Measurements from ENCODE around the gene SYNM. TPM values are rescaled to one million over a fixed set of nuclear protein-coding genes. Genes with fewer than 3 reads are reported as not detected.

The SYNM gene
- total RNA-seq, 8 experiments from 2014 or later = 5.5 to 92.8 (median 24.7) TPM

DNA sequence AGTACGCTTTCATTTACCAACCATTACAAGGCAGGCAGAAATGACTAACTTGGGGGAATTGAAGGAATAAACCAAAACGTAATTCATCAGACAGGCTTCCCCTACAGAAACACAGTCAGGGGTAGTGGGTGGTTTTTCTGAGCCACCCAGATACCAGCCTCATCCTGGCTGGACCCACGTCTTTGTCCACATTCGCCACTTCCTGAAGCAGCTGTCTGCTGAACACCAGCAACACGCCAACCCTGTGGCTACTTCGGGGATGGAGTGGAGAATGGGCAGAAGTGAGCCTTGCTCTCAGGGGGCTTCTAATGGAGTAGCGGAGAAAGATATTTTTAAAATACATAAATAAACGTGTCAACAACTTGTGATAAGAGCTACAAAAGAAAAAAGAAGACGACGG lies 40.1 kb downstream of the SYNM start:
- Histone ChIP-seq H3K4me3 (no peak overlapping the region), H3K4me1 (replicated peaks in 1 of 2) (peaks cover 22 to 25% of the 10 kb centered on the region in 2 donors), H3K27ac (no peak overlapping the region)
- in situ Hi-C loops (cut with MboI; ENCODE audit: low pct_unique_long_range_greater_than_20kb in 2 of 9, low sequenced_read_pairs in 9 of 9, unreplicated experiment in 9 of 9) = no loop called here
- WGBS, 10 experiments = 76 to 100% (median 93%) methylated on average over 2 to 10 of the region's 10 CpGs; no CpG with 5 or more reads in 2 of the 10 experiments
- no peak for ATAC-seq (replicated peaks in 6 of 8)

DNA sequence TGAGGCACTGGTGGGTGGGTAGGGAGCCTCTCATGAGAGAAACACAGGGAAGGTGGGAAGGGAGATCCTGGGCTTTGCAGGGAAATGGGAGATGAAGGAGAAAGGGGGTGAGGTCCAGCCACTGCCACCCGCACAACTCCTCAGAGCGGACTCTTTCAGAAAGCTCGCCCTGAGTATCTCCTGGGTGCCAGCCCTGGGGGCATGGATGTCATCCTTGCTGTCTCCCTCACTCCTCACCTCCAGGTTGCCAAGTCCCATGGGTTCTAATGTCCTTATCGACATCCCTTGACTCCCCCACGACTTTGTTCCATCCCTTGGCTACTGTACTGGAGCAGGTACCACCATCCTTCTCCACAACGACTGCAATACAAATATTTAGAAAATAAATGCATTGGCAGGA lies 40.9 kb downstream of the SYNM start:
- ATAC-seq (replicated peaks in 6 of 8) = no peak
- Histone ChIP-seq H3K4me3 (no peak overlapping the region), H3K27ac (no peak overlapping the region), H3K4me1 (replicated peaks in 1 of 2) (peaks cover 22 to 25% of the 10 kb centered on the region in 2 donors)
- in situ Hi-C loops (cut with MboI; ENCODE audit: low pct_unique_long_range_greater_than_20kb in 2 of 9, low sequenced_read_pairs in 9 of 9, unreplicated experiment in 9 of 9) = no loop called here
- 88 to 100% (median 92%) methylated on average over 1 to 5 of the region's 6 CpGs; no CpG with 5 or more reads in 6 of the 10 experiments for WGBS, 10 experiments

DNA sequence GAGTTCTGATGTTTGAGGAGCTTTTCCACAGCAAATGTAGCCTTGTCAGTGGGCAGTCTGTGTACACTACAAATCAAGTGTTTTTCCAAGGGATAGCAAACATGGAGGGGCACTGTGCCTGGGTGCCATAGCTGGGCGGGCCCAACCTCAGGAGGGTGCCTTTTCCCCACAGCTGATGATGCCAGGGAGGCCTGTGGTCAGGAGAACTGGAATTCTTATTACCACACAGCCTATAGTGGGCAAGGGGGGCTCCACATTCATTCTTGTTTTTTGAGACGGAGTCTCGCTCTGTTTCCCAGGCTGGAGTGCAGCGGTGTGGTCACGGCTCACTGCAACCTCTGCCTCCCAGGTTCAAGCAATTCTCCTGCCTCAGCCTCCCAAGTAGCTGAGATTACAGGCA lies 41.8 kb downstream of the SYNM start:
- H3K4me1 ChIP-seq (replicated peaks in 1 of 2) = peaks cover 22 to 25% of the 10 kb centered on the region in 2 donors
- H3K27ac ChIP-seq = no peak overlapping the region
- in situ Hi-C loops (cut with MboI; ENCODE audit: low pct_unique_long_range_greater_than_20kb in 2 of 9, low sequenced_read_pairs in 9 of 9, unreplicated experiment in 9 of 9) = no loop called here
- ATAC-seq (replicated peaks in 6 of 8) = no peak
- H3K4me3 ChIP-seq = no peak overlapping the region
- 94 to 100% (median 100%) methylated on average over 1 to 3 of the region's 5 CpGs; no CpG with 5 or more reads in 7 of the 10 experiments for WGBS, 10 experiments

DNA sequence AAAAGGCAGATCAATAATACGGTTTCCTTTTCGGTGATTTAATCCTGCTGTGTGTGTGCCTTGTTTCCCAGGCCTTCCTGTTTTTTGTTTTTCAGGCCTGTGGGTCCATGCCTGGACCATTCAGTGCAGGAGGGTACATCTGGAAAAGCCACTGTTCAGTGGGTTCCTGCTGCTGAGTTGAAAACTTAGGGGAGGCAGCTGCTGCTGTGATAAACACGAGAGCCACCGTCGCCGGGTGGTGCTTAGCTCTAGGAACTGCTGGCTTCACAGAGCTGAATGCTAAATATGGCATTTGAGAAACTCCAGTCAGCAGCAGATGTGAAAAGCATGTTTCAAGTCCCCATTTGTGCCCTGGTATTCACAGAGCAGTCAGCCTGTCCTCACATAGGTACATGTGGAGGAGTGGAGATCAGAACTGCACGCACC lies 44.0 kb downstream of the SYNM start:
- ATAC-seq (replicated peaks in 6 of 8) = peak in 2 of 8 experiments; percentile 33 to 40
- Histone ChIP-seq H3K4me1 (replicated peaks in 1 of 2) (peaks cover 5 to 8% of the 10 kb centered on the region in 2 donors), H3K27ac (no peak overlapping the region), H3K4me3 (no peak overlapping the region)
- 60 to 100% (median 80%) methylated on average over 1 to 6 of the region's 7 CpGs; no CpG with 5 or more reads in 4 of the 10 experiments for WGBS, 10 experiments
- in situ Hi-C loops (cut with MboI; ENCODE audit: low pct_unique_long_range_greater_than_20kb in 2 of 9, low sequenced_read_pairs in 9 of 9, unreplicated experiment in 9 of 9) = no loop called here

DNA sequence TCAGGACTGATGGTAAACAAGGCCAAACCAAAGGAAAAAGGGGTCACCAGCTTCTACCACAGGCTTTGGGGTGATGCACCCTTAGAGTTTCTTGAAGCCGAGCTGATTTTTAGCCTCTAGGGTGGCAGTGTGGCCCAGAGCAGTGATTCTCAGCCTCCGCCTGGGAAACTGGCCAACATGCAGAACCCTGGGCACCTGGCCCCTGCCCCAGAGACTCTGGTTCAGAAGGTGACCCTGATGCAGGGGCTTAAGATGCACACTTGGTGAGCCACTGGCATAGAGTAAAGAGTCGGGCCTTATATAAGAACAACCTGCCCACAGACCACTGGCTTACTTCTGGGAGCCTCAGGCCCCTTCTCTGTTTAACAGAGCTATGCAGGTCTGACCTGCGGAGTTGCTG lies 44.5 kb downstream of the SYNM start:
- no peak overlapping the region for H3K27ac ChIP-seq
- WGBS, 10 experiments = 80 to 100% (median 93%) methylated on average over 1 to 4 of the region's 4 CpGs; no CpG with 5 or more reads in 4 of the 10 experiments
- peaks cover under 1 to 3% of the 10 kb centered on the region in 2 donors for H3K4me1 ChIP-seq (replicated peaks in 1 of 2)
- in situ Hi-C loops (cut with MboI; ENCODE audit: low pct_unique_long_range_greater_than_20kb in 2 of 9, low sequenced_read_pairs in 9 of 9, unreplicated experiment in 9 of 9) = no loop called here
- ATAC-seq (replicated peaks in 6 of 8) = no peak
- no peak overlapping the region for H3K4me3 ChIP-seq

DNA sequence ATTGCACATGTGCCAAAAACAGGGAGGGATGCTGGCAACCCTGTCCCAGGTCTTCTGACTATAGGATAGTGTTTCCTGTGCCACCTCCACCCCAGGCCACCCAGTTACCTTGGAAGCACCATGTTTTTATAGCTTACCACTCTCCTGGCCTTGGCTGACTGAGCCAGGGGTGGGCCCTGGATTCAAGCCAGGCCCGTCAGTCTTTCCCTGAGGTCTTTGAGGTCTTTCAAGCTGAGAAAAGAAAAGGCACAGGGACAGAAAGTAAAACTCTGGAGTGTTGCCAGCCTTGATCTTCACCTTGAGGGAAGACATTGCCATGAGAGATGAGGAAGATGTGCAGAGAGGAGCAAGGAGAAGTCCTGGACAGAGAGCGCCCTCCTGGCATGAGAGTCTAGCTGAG lies 46.3 kb downstream of the SYNM start:
- no peak for ATAC-seq (replicated peaks in 6 of 8)
- whole genome bisulfite sequencing, 10 experiments = 90 to 100% (median 100%) methylated on average over 1 to 2 of the region's 2 CpGs; no CpG with 5 or more reads in 6 of the 10 experiments
- no peaks in the 10 kb centered on the region for H3K4me1 ChIP-seq (replicated peaks in 1 of 2)
- in situ Hi-C loops (cut with MboI; ENCODE audit: low pct_unique_long_range_greater_than_20kb in 2 of 9, low sequenced_read_pairs in 9 of 9, unreplicated experiment in 9 of 9) = no loop called here
- no peak overlapping the region for H3K4me3 ChIP-seq
- no peak overlapping the region for H3K27ac ChIP-seq

DNA sequence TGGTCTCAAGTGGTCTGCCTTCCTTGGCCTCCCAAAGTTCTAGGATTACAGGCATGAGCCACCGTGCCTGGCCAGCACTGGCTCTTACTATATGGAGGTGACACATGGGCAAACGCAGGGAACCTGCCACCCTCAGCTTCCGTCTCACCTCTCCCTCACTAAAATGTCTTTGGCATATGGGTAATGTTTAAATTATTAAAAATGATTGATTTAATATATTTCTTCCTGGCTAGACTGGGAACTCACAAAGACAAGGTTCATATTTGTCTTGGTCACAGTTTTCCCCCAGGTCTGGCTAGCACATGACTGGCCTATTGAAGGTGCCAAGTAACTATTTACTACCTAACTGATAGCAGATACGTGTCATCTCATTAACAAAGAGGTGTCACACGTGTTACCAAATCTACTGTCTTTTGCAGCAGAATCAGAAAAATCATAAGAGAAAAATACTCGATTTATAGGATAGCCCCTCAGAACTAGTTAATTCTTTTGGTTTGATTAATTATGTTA lies 48.2 kb downstream of the SYNM start:
- Histone ChIP-seq H3K4me1 (replicated peaks in 1 of 2) (no peaks in the 10 kb centered on the region), H3K4me3 (no peak overlapping the region), H3K27ac (no peak overlapping the region)
- in situ Hi-C loops (cut with MboI; ENCODE audit: low pct_unique_long_range_greater_than_20kb in 2 of 9, low sequenced_read_pairs in 9 of 9, unreplicated experiment in 9 of 9) = no loop called here
- ATAC-seq (replicated peaks in 6 of 8) = no peak
- 0 to 99% (median 65%) methylated on average over 1 to 6 of the region's 6 CpGs for WGBS, 10 experiments

DNA sequence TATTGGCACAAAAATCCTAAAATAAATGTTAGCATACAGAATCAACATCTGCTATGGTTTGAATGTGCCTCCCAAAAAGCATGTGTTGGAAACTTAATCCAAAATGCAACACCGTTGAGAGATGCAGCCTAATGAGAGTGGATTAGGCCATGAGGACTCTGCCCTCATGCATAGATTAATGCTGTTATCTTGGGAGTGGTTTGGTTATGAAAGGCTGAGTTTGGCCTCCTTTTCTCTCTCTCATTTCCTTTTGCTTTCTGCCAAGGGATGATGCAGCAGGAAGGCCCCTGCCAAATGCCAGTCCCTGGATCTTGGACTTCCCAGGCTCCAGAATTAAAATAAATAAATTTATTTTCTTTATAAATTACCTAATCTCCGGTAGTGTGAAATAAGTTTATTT lies 49.4 kb downstream of the SYNM start:
- WGBS, 10 experiments = 15 to 100% (median 58%) methylated on average over 1 to 2 of the region's 2 CpGs; no CpG with 5 or more reads in 1 of the 10 experiments
- H3K27ac ChIP-seq = no peak overlapping the region
- H3K4me3 ChIP-seq = no peak overlapping the region
- in situ Hi-C loops (cut with MboI; ENCODE audit: low pct_unique_long_range_greater_than_20kb in 2 of 9, low sequenced_read_pairs in 9 of 9, unreplicated experiment in 9 of 9) = no loop called here
- ATAC-seq (replicated peaks in 6 of 8) = peak in 3 of 8 experiments; percentile 50 to 81 (median 67)
- H3K4me1 ChIP-seq (replicated peaks in 1 of 2) = no peaks in the 10 kb centered on the region

DNA sequence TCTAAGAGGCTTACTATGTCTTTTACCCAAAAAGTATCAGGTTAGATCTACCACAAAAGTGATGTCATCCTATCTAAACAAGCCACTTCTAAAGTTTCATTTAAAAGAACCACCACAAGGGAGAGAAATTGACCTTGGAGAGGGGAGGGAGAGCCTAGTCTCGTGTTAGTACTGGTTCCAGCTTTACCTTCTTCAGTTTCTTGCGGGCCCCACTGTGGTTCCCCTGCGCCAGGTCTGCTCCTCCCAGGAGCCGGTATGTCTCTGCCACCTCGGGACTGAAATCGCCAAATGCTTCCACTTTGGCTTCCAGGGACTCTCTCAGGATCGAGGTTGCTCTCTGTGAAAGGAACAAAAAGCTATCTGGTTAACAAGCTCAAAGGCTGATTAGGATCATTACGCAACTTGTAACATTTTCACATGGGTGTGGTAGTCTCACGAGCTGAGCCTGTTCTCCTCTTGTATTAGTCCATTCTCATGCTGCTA lies 51.1 kb downstream of the SYNM start:
- in situ Hi-C loops (cut with MboI; ENCODE audit: low pct_unique_long_range_greater_than_20kb in 2 of 9, low sequenced_read_pairs in 9 of 9, unreplicated experiment in 9 of 9) = no loop called here
- no peak overlapping the region for H3K4me3 ChIP-seq
- H3K4me1 ChIP-seq (replicated peaks in 1 of 2) = no peaks in the 10 kb centered on the region
- no peak overlapping the region for H3K27ac ChIP-seq
- ATAC-seq (replicated peaks in 6 of 8) = peak in 2 of 8 experiments; percentile 39 to 57
- 59 to 100% (median 88%) methylated on average over 1 to 8 of the region's 9 CpGs; no CpG with 5 or more reads in 1 of the 10 experiments for WGBS, 10 experiments

DNA sequence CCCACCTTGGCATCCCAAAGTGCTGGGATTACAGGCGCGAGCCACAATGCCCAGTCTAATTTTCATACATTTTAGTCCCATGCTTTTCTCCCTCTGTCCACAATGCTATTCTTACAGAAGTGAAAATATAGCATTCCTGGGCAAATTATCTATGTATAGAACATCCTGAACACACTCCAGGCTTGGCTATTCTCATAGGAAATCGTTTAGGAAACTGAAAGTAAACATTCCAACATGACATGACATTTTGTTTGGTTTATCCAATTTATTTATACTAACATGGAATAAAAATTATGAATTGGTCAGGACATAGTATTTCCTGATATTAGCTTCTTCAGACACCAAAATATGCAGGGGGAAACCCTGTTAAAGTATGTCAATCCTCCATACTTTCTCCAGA lies 52.6 kb downstream of the SYNM start:
- Histone ChIP-seq H3K4me3 (no peak overlapping the region), H3K4me1 (replicated peaks in 1 of 2) (no peaks in the 10 kb centered on the region), H3K27ac (no peak overlapping the region)
- no peak for ATAC-seq (replicated peaks in 6 of 8)
- in situ Hi-C loops (cut with MboI; ENCODE audit: low pct_unique_long_range_greater_than_20kb in 2 of 9, low sequenced_read_pairs in 9 of 9, unreplicated experiment in 9 of 9) = no loop called here
- 0 to 100% (median 67%) methylated on average over 1 to 3 of the region's 3 CpGs; no CpG with 5 or more reads in 1 of the 10 experiments for WGBS, 10 experiments

DNA sequence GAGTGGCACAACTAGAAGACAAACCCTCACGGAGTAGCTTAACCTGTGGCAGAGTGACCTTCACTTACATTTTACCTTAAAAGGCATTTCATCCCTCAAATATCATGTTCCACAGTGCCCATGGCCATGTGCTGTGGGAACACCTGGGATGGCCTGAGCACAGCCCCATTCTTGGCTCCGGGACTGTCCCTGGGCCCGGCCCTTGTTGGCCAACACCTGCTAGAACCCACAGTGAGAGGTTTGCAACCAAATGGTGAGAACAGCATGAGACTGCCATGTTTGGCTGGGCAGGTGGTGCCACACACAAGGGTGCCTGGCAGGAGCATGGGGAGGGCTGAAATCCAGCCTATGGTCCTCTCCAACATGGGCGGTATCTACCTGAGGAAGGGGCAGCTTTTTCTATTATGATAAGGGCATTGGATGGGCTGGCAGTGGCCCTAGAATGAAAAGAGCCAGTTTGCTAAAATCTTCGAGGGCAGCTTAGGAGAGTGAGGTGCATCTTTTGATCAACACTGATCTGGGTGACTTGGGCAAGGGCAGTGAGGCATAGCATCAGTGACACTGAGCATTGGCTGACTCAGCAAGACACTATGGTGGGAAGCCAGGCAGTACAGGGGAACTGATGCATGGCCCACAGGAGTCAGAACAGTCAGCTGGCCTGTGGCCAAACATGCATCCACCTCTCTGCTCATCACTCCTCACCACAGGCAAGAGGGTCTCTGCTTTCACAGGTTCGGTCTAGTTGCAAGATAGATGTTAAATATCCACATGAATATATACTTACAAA lies 53.9 kb downstream of the SYNM start:
- Histone ChIP-seq H3K4me1 (replicated peaks in 1 of 2) (no peaks in the 10 kb centered on the region), H3K27ac (no peak overlapping the region), H3K4me3 (no peak overlapping the region)
- ATAC-seq (replicated peaks in 6 of 8) = no peak
- 70 to 100% (median 90%) methylated on average over 1 to 4 of the region's 6 CpGs for WGBS, 10 experiments
- in situ Hi-C loops (cut with MboI; ENCODE audit: low pct_unique_long_range_greater_than_20kb in 2 of 9, low sequenced_read_pairs in 9 of 9, unreplicated experiment in 9 of 9) = no loop called here

DNA sequence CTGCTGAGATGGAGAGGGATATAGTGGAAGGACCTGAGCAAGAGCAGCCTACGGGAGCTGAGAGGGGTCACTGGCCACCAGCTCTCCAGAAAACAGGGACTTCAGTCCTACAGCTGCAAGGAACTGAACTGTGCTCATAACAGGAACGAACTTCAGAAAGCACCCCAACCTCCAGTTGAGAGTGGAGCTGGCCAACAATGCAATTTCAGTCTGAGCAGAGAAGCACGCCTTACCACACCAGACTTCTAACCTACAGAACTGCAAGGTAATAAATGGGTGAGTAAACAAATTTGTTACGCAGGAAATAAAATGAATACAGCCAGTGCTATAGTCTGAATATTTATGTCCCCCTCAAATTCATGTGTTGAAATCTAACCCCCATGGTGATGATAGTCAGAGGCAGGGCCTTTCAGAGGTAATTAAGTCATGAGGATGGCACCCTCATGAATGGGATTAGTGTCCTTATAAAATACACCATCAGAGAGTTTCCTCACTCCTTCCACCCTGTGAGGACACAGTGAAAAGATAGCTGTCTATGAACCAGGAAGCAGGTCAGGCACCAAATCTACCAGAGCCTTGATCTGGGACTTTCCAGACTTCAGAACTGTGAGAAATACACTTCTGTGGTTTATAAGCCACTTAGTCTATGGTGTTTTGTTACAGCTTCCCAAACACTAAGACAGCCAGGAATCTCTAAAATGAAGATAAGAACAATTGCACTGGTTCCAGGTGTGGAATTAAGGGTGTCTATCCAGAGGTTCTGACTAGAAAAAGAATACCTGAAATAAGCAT lies 58.6 kb downstream of the SYNM start:
- Histone ChIP-seq H3K4me3 (no peak overlapping the region), H3K4me1 (replicated peaks in 1 of 2) (no peaks in the 10 kb centered on the region), H3K27ac (no peak overlapping the region)
- WGBS, 10 experiments = 40 to 100% (median 88%) methylated on average over 1 to 4 of the region's 4 CpGs; no CpG with 5 or more reads in 1 of the 10 experiments
- peak in 1 of 8 experiments; percentile 50 for ATAC-seq (replicated peaks in 6 of 8)
- in situ Hi-C loops (cut with MboI; ENCODE audit: low pct_unique_long_range_greater_than_20kb in 2 of 9, low sequenced_read_pairs in 9 of 9, unreplicated experiment in 9 of 9) = no loop called here

DNA sequence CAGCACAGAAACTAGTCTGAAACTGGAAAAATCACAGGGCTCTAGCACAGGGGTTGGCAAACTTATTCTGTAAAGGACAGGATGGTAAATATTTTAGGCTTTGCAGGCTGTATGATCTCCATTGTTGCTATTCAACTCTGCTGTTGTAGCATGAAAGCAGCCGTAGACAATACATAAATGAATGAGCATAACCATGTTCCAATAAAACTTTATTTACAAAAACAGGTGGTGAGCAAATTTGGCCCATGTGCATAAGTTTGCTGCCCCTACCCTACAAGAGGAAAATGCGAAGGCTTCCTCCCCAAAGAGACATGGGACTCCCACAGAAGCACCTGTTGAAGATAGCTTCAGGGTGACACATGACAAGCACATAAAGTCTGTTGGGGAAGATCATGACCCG lies 59.2 kb downstream of the SYNM start:
- in situ Hi-C loops (cut with MboI; ENCODE audit: low pct_unique_long_range_greater_than_20kb in 2 of 9, low sequenced_read_pairs in 9 of 9, unreplicated experiment in 9 of 9) = no loop called here
- Histone ChIP-seq H3K4me1 (replicated peaks in 1 of 2) (no peaks in the 10 kb centered on the region), H3K27ac (no peak overlapping the region), H3K4me3 (no peak overlapping the region)
- 74 to 100% (median 91%) methylated on average over 1 to 3 of the region's 3 CpGs for WGBS, 10 experiments
- ATAC-seq (replicated peaks in 6 of 8) = no peak
